A673 (cell line): Measurements from ENCODE around the gene GALNT3. TPM values are rescaled to one million over a fixed set of nuclear protein-coding genes. Genes with fewer than 3 reads are reported as not detected.
A peak's percentile ranks its signal among the peaks of the same experiment; 100 is the strongest.

Source experiments
- BruUV-seq: library from RNA; stranded (reverse); fragments of 400-500 nt; replicated peaks from 2 replicates; lab custom pipeline; 2021; lab: Mats Ljungman, UMichigan
- CTCF ChIA-PET: fragments of 300-600 bp; sonication (Branson Sonifier 250); formaldehyde crosslinking; loops from one replicate; lab custom pipeline; 2022; ENCODE audit warnings: antibody characterized with exemption; lab: Charles Lee
- POLR2A ChIA-PET: fragments of 300-600 bp; sonication (Branson Sonifier 250); formaldehyde crosslinking; loops from one replicate; lab custom pipeline; 2022; ENCODE audit warnings: antibody characterized with exemption; ENCODE audit not compliant: low non-redundant PET; lab: Charles Lee
- DNase-seq: peaks from one replicate; pipeline ENCODE4 v3.0.0-alpha.2; 2015; ENCODE audit warnings: low spot score
- H3K27ac ChIP-seq: fragments of 200-600 bp; sonication (generic); 2 replicates; pipeline ENCODE4 v1.5.1; 2016; ENCODE audit warnings: mixed run types, low read depth, mild to moderate bottlenecking, mixed read lengths, antibody characterized with exemption, low read length; ENCODE audit not compliant: poor library complexity, severe bottlenecking
- H3K27me3 ChIP-seq: fragments of 200-600 bp; sonication (generic); replicated peaks from 2 replicates; pipeline ENCODE4 v1.6.1; 2017; ENCODE audit warnings: mixed run types, low read depth, mild to moderate bottlenecking, mixed read lengths, antibody characterized with exemption, low read length; ENCODE audit not compliant: insufficient read depth, poor library complexity
- H3K36me3 ChIP-seq: fragments of 200-600 bp; sonication (generic); 2 replicates; pipeline ENCODE4 v1.6.1; 2016; ENCODE audit warnings: mixed run types, mild to moderate bottlenecking, mixed read lengths, antibody characterized with exemption, low read length; ENCODE audit not compliant: insufficient read depth, poor library complexity, severe bottlenecking
- H3K4me1 ChIP-seq: fragments of 200-600 bp; sonication (generic); 2 replicates; pipeline ENCODE4 v1.6.1; 2017; ENCODE audit warnings: mixed run types, mild to moderate bottlenecking, mixed read lengths, antibody characterized with exemption, low read length; ENCODE audit not compliant: insufficient read depth, poor library complexity, severe bottlenecking
- H3K4me3 ChIP-seq: fragments of 200-600 bp; sonication (generic); 2 replicates; pipeline ENCODE4 v1.5.1; 2016; ENCODE audit warnings: low read depth, mixed run types, mild to moderate bottlenecking, mixed read lengths, low read length; ENCODE audit not compliant: poor library complexity, severe bottlenecking
- H3K9me3 ChIP-seq: fragments of 200-600 bp; sonication (generic); 2 replicates; pipeline ENCODE4 v1.6.1; 2016; ENCODE audit warnings: mixed run types, low read depth, mild to moderate bottlenecking, mixed read lengths, antibody characterized with exemption, low read length; ENCODE audit not compliant: poor library complexity, severe bottlenecking
- EZH2 ChIP-seq: fragments of 200-600 bp; sonication (generic); IDR thresholded peaks from 2 replicates; pipeline ENCODE4 v1.6.1; 2017; ENCODE audit warnings: borderline replicate concordance, low read depth, mild to moderate bottlenecking, mixed read lengths, antibody characterized with exemption, low read length; ENCODE audit not compliant: poor library complexity, severe bottlenecking
- intact Hi-C: fragments of 100-400 bp; cut with micrococcal nuclease; formaldehyde crosslinking; loops from one replicate; pipeline ENCODE4 v1.10.0; 2022; ENCODE audit not compliant: unreplicated experiment
- total RNA-seq: library from RNA; stranded (reverse); gene quantifications from 2 replicates; pipeline ENCODE4 v1.2.3, GENCODE V29; 2021
- TF ChIP-seq, protein P1 (sequence below): fragments of 300-800, 200-600 bp; sonication (generic); conservative IDR thresholded peaks from 2 replicates; pipeline ENCODE4 v1.5.1; 2017; ENCODE audit warnings: low read depth, mild to moderate bottlenecking, antibody characterized with exemption, low read length, moderate library complexity, mixed read lengths

Gene GALNT3
- total RNA-seq, 1 experiment from 2014 or later = 4.6 TPM

DNA sequence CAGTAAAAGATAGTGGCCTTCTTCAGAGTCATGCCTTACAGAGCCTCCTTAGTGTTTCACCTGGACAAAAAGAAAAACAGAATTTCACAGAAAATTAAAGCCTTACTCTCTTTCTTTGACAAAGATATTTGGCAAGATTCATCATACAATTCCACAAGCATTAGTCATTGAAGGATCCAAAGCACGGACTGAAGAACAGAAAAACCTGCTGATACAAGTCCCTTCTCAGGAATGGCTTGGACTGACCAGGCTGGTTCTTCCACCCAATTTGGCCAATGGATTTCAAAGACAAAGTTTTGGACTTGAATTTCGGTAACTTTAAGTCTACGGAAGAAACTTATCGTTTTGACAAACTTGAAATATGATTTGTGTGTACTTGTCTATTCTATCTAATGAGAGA lies 39.1 kb upstream of the GALNT3 start:
- Histone ChIP-seq H3K36me3 (no peaks in the 10 kb centered on the region), H3K27ac (no peak overlapping the region), H3K27me3 (no peaks in the 10 kb centered on the region), H3K4me3 (no peak overlapping the region), H3K4me1 (peaks cover 7% of the 10 kb centered on the region), H3K9me3 (no peaks in the 10 kb centered on the region)
- peak; percentile 6 for DNase-seq
- ChIA-PET CTCF (no interaction called here), POLR2A (no interaction called here)
- intact Hi-C loops = no loop called here
- no TSS peak for BruUV-seq
- TF ChIP-seq EZH2 = no peak
- TF ChIP-seq, protein P1, sequence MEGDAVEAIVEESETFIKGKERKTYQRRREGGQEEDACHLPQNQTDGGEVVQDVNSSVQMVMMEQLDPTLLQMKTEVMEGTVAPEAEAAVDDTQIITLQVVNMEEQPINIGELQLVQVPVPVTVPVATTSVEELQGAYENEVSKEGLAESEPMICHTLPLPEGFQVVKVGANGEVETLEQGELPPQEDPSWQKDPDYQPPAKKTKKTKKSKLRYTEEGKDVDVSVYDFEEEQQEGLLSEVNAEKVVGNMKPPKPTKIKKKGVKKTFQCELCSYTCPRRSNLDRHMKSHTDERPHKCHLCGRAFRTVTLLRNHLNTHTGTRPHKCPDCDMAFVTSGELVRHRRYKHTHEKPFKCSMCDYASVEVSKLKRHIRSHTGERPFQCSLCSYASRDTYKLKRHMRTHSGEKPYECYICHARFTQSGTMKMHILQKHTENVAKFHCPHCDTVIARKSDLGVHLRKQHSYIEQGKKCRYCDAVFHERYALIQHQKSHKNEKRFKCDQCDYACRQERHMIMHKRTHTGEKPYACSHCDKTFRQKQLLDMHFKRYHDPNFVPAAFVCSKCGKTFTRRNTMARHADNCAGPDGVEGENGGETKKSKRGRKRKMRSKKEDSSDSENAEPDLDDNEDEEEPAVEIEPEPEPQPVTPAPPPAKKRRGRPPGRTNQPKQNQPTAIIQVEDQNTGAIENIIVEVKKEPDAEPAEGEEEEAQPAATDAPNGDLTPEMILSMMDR = no peak

DNA sequence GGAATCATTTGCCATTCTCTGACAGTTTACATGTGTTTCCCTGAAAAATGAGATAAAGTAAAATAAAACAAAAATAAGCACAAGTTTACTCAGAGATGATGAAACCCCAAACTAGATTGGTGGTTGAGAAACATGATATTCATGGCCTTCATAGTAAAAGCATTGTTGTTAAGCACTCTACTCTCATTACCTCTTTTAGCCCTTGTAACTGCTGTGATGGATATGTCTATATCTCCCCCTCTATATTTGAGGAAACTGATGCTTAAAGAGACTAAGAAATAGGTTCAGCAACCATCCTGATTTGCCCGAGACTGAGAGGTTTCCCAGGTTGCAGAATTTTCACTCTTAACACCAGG lies 33.9 kb upstream of the GALNT3 start:
- Histone ChIP-seq H3K27me3 (no peaks in the 10 kb centered on the region), H3K4me1 (no peaks in the 10 kb centered on the region), H3K9me3 (no peaks in the 10 kb centered on the region), H3K4me3 (no peak overlapping the region), H3K36me3 (no peaks in the 10 kb centered on the region), H3K27ac (no peak overlapping the region)
- no peak for DNase-seq
- CTCF ChIA-PET = no interaction called here
- TF ChIP-seq, protein P1 = no peak
- TF ChIP-seq EZH2 = no peak
- POLR2A ChIA-PET = no interaction called here
- intact Hi-C loops = no loop called here
- BruUV-seq = no TSS peak

DNA sequence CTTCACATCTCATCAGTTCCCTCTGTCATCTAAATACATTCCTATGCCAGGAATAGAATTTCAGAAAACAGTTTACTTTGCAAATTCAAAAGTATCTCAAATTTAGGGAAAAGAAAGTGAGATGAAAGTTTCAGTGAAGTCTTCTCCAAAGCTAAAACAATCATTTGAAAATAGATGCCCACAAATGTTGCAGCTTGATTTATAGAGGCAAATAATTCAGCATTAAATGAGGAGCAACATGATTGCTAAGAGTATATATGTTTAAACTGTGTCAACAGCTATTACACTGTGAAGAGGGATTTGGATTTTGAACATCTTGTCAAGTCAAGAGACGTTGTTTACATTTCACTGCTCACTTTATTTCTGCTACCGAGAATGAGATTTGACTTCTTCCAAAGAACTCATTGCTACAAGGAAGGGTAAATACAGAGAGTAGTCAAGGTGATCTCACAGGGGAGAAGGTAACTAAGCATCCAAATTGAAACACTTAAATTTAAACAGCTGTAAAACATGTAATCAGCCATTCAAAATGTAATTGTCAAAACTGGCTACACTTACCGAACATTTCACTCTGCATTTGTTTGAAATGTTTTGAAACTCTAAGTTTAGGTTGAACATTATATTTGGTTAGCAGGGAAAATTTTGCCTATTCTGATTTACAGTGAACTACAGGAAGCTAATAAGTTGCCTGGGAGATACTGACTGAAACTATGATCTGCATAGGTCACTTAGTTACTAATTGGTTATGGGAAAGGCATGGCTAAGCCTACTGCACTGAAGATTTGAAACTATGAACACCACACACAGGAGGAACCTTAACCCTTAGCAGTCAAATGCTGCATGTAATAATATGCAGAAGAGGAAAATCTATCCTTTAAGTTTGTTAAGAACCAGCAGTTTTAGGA lies 33.2 kb upstream of the GALNT3 start:
- ChIA-PET CTCF (no interaction called here), POLR2A (no interaction called here)
- no peaks in the 10 kb centered on the region for H3K36me3 ChIP-seq
- H3K27me3 ChIP-seq = no peaks in the 10 kb centered on the region
- BruUV-seq = no TSS peak
- DNase-seq = no peak
- H3K4me1 ChIP-seq = no peaks in the 10 kb centered on the region
- TF ChIP-seq, protein P1 = no peak
- no peak for TF ChIP-seq EZH2
- H3K4me3 ChIP-seq = no peak overlapping the region
- no peak overlapping the region for H3K27ac ChIP-seq
- no peaks in the 10 kb centered on the region for H3K9me3 ChIP-seq
- intact Hi-C loops = no loop called here
